Subcutaneous adipose tissue (tissue), 4 donors: ENCODE data around the gene LATS1. TPM values are rescaled to one million over a fixed set of nuclear protein-coding genes. Genes with fewer than 3 reads are reported as not detected.

Experiments
- CTCF ChIP-seq: fragments of 450-650 bp; IDR thresholded peaks from one replicate; pipeline ENCODE4 v1.5.1; 2016; ENCODE audit warnings: low read depth, mild to moderate bottlenecking, control low read depth, antibody characterized with exemption, moderate library complexity
- total RNA-seq, 4 donors: library from RNA; depleted of rRNA; stranded (reverse); fragments of >200 nt; gene quantifications; one replicate each; pipeline ENCODE4 v1.1.0, GENCODE V29; 2016

Gene LATS1
- total RNA-seq, 4 donors from 2014 or later = 21.4 to 39.6 (median 23.1) TPM

GRCh38 chr6:149680503-149680902 lies 37.4 kb downstream of the LATS1 start:
- no peak for TF ChIP-seq CTCF

GRCh38 chr6:149660028-149660427 lies 57.9 kb downstream of the LATS1 start:
- no peak for TF ChIP-seq CTCF

- no peak for TF ChIP-seq CTCF
Measured at GRCh38 chr6:149657441-149657840, 60.5 kb downstream of the LATS1 start.

- no peak for TF ChIP-seq CTCF
Measured at GRCh38 chr6:149651056-149651455, 66.8 kb downstream of the LATS1 start.

GRCh38 chr6:149648148-149649145 lies 69.5 kb downstream of the LATS1 start, which contains the start of gene KATNA1:
TSS of gene KATNA1 (minus strand) at chr6:149648714. CDS start at chr6:149638547, 10,167 bp downstream.
- TF ChIP-seq CTCF = no peak

GRCh38 chr6:149646599-149646998 lies 71.3 kb downstream of the LATS1 start:
- TF ChIP-seq CTCF = no peak

GRCh38 chr6:149642829-149643580 lies 74.9 kb downstream of the LATS1 start:
- TF ChIP-seq CTCF = no peak
